SK-N-SH (cell line): ENCODE data around the gene SPRR1A. TPM values are rescaled to one million over a fixed set of nuclear protein-coding genes. Genes with fewer than 3 reads are reported as not detected.

Source experiments
- CTCF ChIA-PET: fragments of 300-600, 350-600 bp; formaldehyde crosslinking; extraction: SDS; loops from one replicate; lab custom pipeline; 2021; lab: Yijun Ruan, JAX
- POLR2A ChIA-PET: fragments of 350-600 bp; sonication (Branson Sonifier 250); formaldehyde crosslinking; extraction: SDS; loops from one replicate; lab custom pipeline; 2020; ENCODE audit warnings: antibody characterized with exemption, inconsistent platforms; lab: Yijun Ruan, JAX
- DNase-seq: peaks from one replicate; pipeline ENCODE4 v3.0.0; 2012
- H2AFZ ChIP-seq: fragments of 200-600 bp; sonication (generic); 2 replicates; pipeline ENCODE4 v1.8.1; 2016; ENCODE audit warnings: antibody characterized with exemption, mild to moderate bottlenecking, low read depth
- H3F3A ChIP-seq: fragments of 200-600 bp; sonication (generic); replicated peaks from 2 replicates; pipeline ENCODE3; 2016; ENCODE audit warnings: antibody characterized with exemption, mild to moderate bottlenecking; ENCODE audit not compliant: insufficient read depth
- H3K27ac ChIP-seq, 2 experiments: fragments of 200-500 bp in 1 of 2; fragments of 200-600 bp in 1 of 2; sonication (Bioruptor generic) in 1 of 2; sonication (generic), shearing (Covaris generic) in 1 of 2; 2 replicates each; pipeline versions ENCODE4 v1.5.1 to v1.6.1; 2014 to 2016; ENCODE audit warnings: low read depth in 2 of 2, inconsistent platforms in 1 of 2, low read length in 1 of 2, mild to moderate bottlenecking in 1 of 2, mixed read lengths in 1 of 2
- H3K27me3 ChIP-seq: fragments of 200-600 bp; sonication (generic), shearing (Covaris generic); 2 replicates; pipeline ENCODE4 v1.6.1; 2016; ENCODE audit warnings: mixed run types; ENCODE audit not compliant: insufficient read depth
- H3K36me3 ChIP-seq, 2 experiments: fragments of 200-500 bp in 1 of 2; fragments of 200-600 bp in 1 of 2; sonication (Bioruptor generic) in 1 of 2; sonication (generic) in 1 of 2; replicated peaks in 1 of 2; 2 replicates each; pipeline versions ENCODE3 to v1.5.1; 2014 to 2016; ENCODE audit warnings: low read length in 1 of 2, mild to moderate bottlenecking in 1 of 2; ENCODE audit not compliant: insufficient read depth in 2 of 2, control insufficient read depth in 1 of 2
- H3K4me1 ChIP-seq, 2 experiments: fragments of 200-500 bp in 1 of 2; fragments of 200-600 bp in 1 of 2; sonication (Bioruptor generic) in 1 of 2; sonication (generic), shearing (Covaris generic) in 1 of 2; 2 replicates each; pipeline versions ENCODE4 v1.5.1 to v1.6.1; 2014 to 2016; ENCODE audit warnings: low read depth in 1 of 2, low read length in 1 of 2, mixed run types in 1 of 2; ENCODE audit not compliant: insufficient read depth in 2 of 2, control insufficient read depth in 1 of 2
- H3K4me2 ChIP-seq: fragments of 200-600 bp; sonication (generic), shearing (Covaris generic); 2 replicates; pipeline ENCODE4 v1.6.1; 2017; ENCODE audit warnings: mixed run types
- H3K4me3 ChIP-seq, 2 experiments: fragments of 200-500 bp in 1 of 2; fragments of 200-600 bp in 1 of 2; sonication (Bioruptor generic) in 1 of 2; sonication (generic), shearing (Covaris generic) in 1 of 2; 2 replicates each; pipeline versions ENCODE4 v1.5.1 to v1.8.1; 2014 to 2016; ENCODE audit warnings: low read depth in 2 of 2, inconsistent platforms in 1 of 2, low read length in 1 of 2, mild to moderate bottlenecking in 1 of 2, mixed read lengths in 1 of 2, moderate library complexity in 1 of 2
- H3K79me2 ChIP-seq: fragments of 200-600 bp; sonication (generic); 2 replicates; pipeline ENCODE4 v1.8.1; 2017; ENCODE audit warnings: mild to moderate bottlenecking; ENCODE audit not compliant: insufficient read depth
- H3K9ac ChIP-seq: fragments of 200-600 bp; sonication (generic); 2 replicates; pipeline ENCODE4 v1.6.1; 2017; ENCODE audit warnings: mixed run types
- H3K9me2 ChIP-seq: fragments of 200-600 bp; sonication (generic); 2 replicates; pipeline ENCODE4 v1.6.1; 2017; ENCODE audit warnings: mixed run types
- H3K9me3 ChIP-seq: fragments of 200-600 bp; sonication (generic); 2 replicates; pipeline ENCODE4 v1.6.1; 2017; ENCODE audit warnings: mixed run types, mild to moderate bottlenecking, moderate library complexity
- H4K20me1 ChIP-seq: fragments of 200-600 bp; sonication (generic); 2 replicates; pipeline ENCODE4 v1.6.1; 2017; ENCODE audit warnings: mild to moderate bottlenecking, mixed run types; ENCODE audit not compliant: insufficient read depth
- ELF1 ChIP-seq: IDR thresholded peaks from 2 replicates; pipeline ENCODE4 v1.4.0; 2012
- FOSL2 ChIP-seq: IDR thresholded peaks from 2 replicates; pipeline ENCODE4 v1.4.0; 2012; ENCODE audit warnings: low read depth, mild to moderate bottlenecking, moderate library complexity, borderline replicate concordance
- MXI1 ChIP-seq: IDR thresholded peaks from 2 replicates; pipeline ENCODE4 v1.6.1; 2012; ENCODE audit warnings: mild to moderate bottlenecking, low read depth, low read length, improper control_type of control experiment
- RCOR1 ChIP-seq: fragments of 150-350 bp; IDR thresholded peaks from 2 replicates; pipeline ENCODE4 v1.6.1; 2017; ENCODE audit warnings: antibody characterized with exemption, low read length
- RFX5 ChIP-seq: IDR thresholded peaks from 2 replicates; pipeline ENCODE4 v1.6.1; 2012; ENCODE audit warnings: mild to moderate bottlenecking, improper control_type of control experiment, low read length
- SIN3A ChIP-seq: IDR thresholded peaks from 2 replicates; pipeline ENCODE4 v1.6.1; 2012; ENCODE audit warnings: low read depth, mild to moderate bottlenecking, low read length, moderate library complexity, borderline replicate concordance
- TCF12 ChIP-seq: IDR thresholded peaks from 2 replicates; pipeline ENCODE4 v1.4.0; 2012
- TEAD4 ChIP-seq: IDR thresholded peaks from 2 replicates; pipeline ENCODE4 v1.4.0; 2012; ENCODE audit warnings: mild to moderate bottlenecking, borderline replicate concordance; ENCODE audit not compliant: insufficient read depth
- YY1 ChIP-seq: IDR thresholded peaks from 2 replicates; pipeline ENCODE4 v1.4.0; 2012; ENCODE audit warnings: low read depth, mild to moderate bottlenecking
- WGBS: methylation state at CpG from one replicate; pipeline ENCODE4 v1.1.6; 2017; ENCODE audit warnings: low lambda C conversion rate; 5-methylcytosine and 5-hydroxymethylcytosine counted together
- polyA plus RNA-seq, 3 experiments: library from polyadenylated mRNA; depleted of rRNA; stranded (reverse); fragments of >200 nt; gene quantifications; 2 replicates each; pipeline ENCODE4 v1.2.3, GENCODE V29; 2012
- TF ChIP-seq, protein P1 (sequence below): fragments of 150-350 bp; IDR thresholded peaks from 2 replicates; pipeline ENCODE4 v1.6.1; 2017; ENCODE audit warnings: antibody characterized with exemption, low read length, low read depth, borderline replicate concordance
- TF ChIP-seq, protein P2 (sequence below): IDR thresholded peaks from 2 replicates; pipeline ENCODE4 v1.4.0; 2012; ENCODE audit warnings: low read depth
- TF ChIP-seq, protein P3 (sequence below): IDR thresholded peaks from 2 replicates; pipeline ENCODE4 v1.4.0; 2012; ENCODE audit warnings: low read depth, borderline replicate concordance
- TF ChIP-seq, protein P4 (sequence below): fragments of 200-600 bp; sonication (generic); IDR thresholded peaks from 2 replicates; pipeline ENCODE4 v1.6.1; 2017; ENCODE audit warnings: antibody characterized with exemption, mild to moderate bottlenecking, moderate library complexity
- TF ChIP-seq, protein P5 (sequence below): IDR thresholded peaks from 2 replicates; pipeline ENCODE4 v1.4.0; 2012; ENCODE audit warnings: low read depth, borderline replicate concordance

Gene SPRR1A
- polyA plus RNA-seq, 1 of the 3 experiments (the other 2 are of a cell fraction): not detected

DNA sequence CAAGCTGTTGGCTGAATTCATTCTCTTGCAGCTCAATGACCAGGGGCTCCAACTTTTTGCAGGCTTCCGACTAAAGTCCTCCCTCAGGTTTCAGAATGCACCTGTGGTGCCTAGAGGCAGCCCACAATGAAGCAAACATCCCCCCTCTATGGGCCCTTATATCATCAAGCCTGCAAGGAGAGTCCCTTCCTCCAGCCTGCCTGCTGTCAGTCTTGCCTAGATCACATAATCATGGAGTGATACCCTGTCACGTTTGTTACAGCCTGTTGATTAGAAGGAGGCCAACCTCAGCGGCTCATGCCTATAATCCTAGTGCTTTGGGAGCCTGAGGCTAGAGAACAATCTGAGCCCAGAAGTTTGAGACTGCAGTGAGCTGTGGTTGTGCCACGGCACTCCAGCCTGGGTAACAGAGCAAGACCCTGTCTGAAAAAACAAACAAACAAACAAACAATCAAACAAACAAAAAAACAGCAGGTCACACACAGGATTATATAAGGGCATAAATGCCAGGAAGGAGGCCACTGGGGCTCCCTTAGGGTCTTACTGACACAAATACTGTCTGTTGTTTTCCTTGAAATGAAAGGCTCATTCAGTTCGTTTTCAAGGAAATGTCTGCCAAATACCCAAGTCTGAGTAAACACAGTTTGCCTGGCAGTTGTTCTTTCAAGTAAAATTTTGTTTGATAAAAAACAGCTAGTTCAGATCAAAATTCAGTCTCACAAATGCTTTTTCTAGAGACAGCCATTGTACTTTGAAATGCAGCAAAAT, 12.9 kb downstream of the SPRR1A start:
- TF ChIP-seq MXI1 (no peak), RFX5 (no peak), FOSL2 (no peak), RCOR1 (no peak), ELF1 (no peak), TCF12 (no peak), SIN3A (no peak), TEAD4 (no peak), YY1 (no peak)
- TF ChIP-seq, protein P1, sequence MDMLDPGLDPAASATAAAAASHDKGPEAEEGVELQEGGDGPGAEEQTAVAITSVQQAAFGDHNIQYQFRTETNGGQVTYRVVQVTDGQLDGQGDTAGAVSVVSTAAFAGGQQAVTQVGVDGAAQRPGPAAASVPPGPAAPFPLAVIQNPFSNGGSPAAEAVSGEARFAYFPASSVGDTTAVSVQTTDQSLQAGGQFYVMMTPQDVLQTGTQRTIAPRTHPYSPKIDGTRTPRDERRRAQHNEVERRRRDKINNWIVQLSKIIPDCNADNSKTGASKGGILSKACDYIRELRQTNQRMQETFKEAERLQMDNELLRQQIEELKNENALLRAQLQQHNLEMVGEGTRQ: no peak
- TF ChIP-seq, protein P2, sequence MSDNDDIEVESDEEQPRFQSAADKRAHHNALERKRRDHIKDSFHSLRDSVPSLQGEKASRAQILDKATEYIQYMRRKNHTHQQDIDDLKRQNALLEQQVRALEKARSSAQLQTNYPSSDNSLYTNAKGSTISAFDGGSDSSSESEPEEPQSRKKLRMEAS: no peak
- TF ChIP-seq, protein P3, sequence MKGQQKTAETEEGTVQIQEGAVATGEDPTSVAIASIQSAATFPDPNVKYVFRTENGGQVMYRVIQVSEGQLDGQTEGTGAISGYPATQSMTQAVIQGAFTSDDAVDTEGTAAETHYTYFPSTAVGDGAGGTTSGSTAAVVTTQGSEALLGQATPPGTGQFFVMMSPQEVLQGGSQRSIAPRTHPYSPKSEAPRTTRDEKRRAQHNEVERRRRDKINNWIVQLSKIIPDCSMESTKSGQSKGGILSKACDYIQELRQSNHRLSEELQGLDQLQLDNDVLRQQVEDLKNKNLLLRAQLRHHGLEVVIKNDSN: no peak
- TF ChIP-seq, protein P4, sequence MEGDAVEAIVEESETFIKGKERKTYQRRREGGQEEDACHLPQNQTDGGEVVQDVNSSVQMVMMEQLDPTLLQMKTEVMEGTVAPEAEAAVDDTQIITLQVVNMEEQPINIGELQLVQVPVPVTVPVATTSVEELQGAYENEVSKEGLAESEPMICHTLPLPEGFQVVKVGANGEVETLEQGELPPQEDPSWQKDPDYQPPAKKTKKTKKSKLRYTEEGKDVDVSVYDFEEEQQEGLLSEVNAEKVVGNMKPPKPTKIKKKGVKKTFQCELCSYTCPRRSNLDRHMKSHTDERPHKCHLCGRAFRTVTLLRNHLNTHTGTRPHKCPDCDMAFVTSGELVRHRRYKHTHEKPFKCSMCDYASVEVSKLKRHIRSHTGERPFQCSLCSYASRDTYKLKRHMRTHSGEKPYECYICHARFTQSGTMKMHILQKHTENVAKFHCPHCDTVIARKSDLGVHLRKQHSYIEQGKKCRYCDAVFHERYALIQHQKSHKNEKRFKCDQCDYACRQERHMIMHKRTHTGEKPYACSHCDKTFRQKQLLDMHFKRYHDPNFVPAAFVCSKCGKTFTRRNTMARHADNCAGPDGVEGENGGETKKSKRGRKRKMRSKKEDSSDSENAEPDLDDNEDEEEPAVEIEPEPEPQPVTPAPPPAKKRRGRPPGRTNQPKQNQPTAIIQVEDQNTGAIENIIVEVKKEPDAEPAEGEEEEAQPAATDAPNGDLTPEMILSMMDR: no peak
- TF ChIP-seq, protein P5, sequence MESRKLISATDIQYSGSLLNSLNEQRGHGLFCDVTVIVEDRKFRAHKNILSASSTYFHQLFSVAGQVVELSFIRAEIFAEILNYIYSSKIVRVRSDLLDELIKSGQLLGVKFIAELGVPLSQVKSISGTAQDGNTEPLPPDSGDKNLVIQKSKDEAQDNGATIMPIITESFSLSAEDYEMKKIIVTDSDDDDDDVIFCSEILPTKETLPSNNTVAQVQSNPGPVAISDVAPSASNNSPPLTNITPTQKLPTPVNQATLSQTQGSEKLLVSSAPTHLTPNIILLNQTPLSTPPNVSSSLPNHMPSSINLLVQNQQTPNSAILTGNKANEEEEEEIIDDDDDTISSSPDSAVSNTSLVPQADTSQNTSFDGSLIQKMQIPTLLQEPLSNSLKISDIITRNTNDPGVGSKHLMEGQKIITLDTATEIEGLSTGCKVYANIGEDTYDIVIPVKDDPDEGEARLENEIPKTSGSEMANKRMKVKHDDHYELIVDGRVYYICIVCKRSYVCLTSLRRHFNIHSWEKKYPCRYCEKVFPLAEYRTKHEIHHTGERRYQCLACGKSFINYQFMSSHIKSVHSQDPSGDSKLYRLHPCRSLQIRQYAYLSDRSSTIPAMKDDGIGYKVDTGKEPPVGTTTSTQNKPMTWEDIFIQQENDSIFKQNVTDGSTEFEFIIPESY: no peak
- no peak overlapping the region for H3K4me2 ChIP-seq
- CTCF ChIA-PET: interaction anchor here (0.7 kb wide), 1 partner anchor 61 kb away, joined by 3 read pairs; no protein-coding TSS in a partner anchor
- no peak overlapping the region for H3K27ac ChIP-seq
- H3K9me2 ChIP-seq: no peaks in the 10 kb centered on the region
- POLR2A ChIA-PET: no interaction called here
- H4K20me1 ChIP-seq: no peaks in the 10 kb centered on the region
- H3K79me2 ChIP-seq: no peaks in the 10 kb centered on the region
- H3K4me1 ChIP-seq: no peaks in the 10 kb centered on the region
- no peak overlapping the region for H2AFZ ChIP-seq
- 2% methylated on average over 5 of the region's 5 CpGs for whole genome bisulfite sequencing
- H3K36me3 ChIP-seq: no peaks in the 10 kb centered on the region
- no peaks in the 10 kb centered on the region for H3K9me3 ChIP-seq
- H3F3A ChIP-seq: no peaks in the 10 kb centered on the region
- no peak overlapping the region for H3K9ac ChIP-seq
- no peak for DNase-seq
- no peak overlapping the region for H3K4me3 ChIP-seq
- peaks cover 6% of the 10 kb centered on the region; the same call in 1 of the 2 replicates for H3K27me3 ChIP-seq
